Measurements from ENCODE around the gene HPCAL1.

HPCAL1 gene

DNA sequence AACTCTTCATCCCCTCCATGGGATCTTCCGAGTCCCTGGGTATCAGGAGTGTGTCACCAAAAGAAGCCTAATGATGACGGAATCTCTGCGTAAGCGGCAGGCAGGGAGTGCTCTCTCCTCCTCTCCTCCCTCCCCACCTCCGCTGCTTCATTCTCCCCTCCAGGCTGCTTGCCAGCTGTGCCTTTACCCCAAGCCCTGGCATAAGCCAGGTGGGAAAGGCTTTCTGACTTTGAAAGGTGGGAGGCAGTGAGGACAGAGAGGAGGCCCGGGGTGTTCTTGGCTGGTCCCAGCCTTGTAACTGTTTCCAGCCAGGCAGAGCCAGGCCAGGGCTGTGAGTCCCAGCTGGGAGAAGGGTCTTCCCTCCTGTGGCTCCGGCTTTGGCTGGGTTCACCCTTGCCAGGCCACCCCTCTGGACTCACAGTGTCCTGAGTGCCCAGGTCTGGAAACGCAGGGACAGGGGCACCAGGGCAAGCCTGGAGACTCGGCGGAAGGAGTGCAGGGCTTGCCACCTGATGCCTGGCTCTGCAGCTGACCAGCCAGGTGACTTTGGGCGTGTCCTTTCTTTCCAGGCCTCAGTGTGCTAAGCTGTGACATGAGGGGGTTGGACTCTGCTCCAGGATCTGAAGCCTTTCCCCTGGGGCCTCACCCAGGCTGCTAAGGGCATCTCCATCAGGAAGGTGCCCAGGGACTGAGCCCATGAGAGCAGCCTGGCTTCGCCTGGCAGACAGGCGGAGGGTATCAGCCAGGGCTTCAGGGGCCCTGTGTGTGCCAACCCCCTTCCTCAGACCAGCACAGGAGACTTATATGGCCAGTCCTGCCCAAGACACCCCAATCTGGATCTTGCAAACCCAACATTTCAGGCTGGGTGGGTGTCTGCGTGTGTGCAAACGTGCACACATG lies 32.7 kb upstream of the HPCAL1 start:
- DNase-seq = no peak

DNA sequence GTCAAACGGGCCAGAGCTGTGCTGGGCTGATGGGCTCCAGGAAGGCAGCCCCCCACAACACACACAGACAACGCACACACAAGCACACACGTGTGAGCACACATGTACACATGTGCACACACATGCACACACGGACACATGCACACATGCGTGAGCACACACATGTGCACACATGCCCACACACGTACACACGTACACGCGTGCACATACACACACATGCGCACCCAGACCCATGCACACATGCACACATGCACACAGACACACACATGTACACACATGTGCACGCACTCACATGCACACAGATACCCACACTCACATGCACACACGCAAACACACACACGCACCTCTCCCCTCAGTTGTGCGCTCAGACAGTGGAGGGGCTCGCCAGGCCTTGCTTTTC lies 31.2 kb upstream of the HPCAL1 start:
- no peak for DNase-seq

DNA sequence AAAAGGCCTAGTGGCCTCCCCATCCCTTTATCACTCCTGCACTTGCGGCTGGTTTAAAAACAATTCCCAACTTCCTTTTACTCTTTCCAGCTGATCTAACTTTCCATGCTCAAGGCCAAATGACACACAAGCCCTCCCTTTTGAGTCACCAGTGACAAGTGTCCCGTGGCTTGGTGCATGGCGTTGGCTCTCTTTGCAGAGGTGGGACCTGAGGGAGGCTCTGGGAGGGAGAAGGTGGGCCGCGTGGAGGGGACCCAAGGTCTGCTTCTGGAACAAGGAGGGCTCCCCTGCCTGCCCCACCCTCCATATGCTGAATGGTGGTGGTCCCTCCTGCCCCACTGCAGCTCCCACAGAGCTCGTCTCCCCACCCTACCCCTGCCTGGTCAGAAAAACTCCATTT lies 30.8 kb upstream of the HPCAL1 start:
- no peak for DNase-seq

DNA sequence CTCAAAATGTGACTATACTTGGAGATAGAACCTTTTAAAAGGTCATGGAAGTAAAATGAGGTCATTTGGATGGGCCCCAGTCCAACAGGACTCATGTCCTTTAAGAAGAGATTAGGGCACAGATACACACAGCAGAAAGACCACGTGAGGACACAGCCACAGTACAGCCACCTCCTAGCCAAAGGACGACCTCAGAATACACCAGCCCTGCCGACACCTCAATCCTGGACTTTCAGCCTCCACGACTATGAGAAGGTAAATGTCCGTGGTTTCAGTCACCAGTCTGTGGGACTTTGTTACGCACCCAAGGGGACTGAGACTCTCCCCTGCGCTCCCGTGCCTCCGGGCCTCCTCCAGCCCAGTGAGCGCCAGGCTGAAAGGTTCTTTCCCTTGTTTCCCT lies 30.2 kb upstream of the HPCAL1 start:
- DNase-seq = no peak

DNA sequence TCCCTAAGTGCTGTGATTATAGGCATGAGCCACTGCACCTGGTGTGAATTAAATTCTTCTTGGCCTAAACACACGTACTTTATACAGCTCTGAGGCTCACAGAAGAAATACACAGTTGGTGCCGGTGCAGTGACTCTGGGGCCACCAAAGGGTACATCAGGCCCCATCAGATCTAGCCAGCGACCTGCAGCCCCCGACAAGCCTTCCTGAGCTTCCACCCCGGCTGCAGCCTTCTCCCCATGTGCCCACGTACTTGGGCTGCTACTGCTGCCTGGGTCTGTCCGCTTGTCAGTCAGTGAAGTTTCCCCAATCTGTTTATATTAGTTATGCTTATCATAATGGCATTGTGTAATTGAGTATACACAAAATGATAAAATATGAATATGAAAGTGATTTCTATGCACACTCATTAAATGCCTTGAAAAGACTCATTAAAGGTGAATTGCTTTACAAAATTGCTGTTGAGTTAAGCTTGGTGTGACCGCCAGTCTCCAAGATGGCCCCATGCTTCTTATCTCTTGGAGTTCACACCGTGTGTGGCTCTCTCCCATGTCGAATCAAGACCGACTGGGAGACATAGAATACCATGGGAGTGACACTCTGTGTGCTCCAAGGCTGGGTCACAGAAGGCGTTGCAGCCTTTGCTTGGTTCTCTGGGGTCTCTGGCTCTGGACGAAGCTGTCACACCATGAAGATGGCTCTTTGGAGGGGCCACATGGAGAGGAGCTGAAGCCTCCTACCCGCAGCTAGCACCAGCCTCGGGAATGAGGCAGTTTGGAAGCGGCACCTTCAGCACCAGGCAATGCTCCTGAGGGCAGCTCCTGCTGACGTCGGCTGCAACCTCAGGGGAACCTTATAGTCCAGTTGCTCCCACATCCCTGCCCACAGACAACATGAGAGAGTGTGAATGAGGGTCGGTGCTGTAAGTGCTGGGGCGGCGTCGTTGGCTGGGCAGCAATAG lies 29.2 kb upstream of the HPCAL1 start:
- no peak for DNase-seq

DNA sequence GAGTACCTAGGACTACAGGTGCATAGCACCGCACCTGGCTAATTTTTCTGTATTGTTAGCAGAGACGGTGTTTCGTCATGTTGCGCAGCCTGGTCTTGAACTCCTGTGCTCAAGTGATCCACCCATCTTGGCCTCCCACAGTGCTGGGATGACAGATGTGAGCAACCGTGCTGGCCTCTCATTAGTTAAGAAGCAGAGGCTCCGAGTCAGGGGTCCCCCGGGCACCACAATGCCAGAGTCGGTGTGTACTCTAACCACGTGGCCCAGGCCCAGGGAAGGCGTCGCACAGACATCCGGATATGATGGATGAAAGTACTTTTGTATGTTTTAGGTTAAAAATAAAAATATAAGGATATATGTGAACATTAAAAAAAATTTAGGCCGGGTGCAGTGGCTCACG lies 28.3 kb upstream of the HPCAL1 start:
- no peak for DNase-seq

DNA sequence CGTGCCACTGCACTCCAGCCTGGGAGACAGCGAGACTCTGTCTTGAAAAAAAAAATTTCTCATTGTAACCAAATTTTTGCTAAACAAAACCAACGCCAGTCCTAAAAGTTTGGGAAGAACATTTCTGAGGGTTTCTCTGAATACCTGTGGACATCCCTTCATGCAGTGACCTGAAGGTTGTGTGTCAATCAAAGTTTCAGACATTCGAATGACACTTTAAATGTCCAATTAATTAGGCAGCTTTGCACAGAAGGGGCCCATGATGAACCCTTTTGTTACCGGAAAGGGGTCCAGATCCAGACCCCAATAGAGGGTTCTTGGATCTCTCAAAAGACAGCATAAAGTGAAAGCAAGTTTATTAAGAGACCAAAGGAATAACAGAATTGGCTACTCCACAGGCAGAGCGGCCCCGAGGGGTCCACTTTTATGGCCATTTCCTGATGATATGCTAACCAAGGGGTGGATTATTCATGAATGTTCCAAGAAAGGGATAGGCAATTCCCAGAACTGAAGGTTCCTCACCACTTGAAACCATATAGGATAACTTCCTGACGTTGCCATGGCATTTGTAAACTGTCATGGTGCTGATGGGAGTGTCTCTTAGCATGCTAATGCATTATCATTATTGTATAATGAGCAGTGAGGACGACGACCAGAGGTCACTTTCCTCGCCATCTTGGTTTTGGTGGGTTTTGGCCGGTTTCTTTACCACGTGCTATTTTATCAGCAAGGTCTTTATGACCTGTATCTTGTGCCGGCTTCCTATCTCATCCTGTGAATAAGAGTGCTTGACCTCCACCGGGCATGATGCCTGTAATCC lies 27.5 kb upstream of the HPCAL1 start:
- DNase-seq = no peak

DNA sequence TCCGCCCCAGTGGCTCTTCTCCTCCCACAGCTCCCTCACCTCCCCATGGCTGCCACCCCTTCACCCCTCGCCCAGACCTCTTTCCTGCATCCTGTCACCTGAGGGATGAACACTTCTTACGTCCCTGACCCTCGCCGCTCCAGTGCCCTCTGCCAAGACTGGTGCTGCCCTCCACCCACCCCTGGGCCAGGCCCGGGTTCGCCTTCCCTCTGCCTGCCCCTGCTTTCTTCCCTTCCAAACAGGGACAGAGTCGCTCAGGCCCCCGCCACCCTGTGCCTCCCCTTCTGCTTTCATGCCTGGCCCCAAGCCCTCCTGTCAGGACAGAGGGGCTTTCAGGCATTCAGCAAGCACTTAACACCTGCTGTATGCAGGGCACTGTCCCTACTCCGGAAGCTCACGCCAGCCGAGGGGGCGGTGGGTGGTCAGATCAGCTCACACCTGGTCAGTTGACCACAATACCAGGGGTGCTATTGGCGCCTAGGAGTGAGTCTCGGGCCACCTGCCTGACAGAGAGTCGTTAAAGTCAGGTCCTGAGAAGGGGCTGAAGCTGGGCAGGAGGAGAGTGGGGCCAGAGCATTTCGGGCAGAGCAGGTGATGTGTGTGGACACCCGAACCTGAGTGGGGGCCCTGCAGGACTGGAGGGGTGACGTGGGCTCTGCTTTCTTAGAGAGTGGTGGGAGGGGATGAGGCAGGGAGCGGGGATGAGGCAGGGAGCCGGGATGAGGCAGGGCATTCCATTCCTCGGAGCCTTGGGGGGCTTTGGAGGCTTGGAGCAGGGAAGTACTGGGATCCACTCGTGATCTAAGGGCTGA lies 26.0 kb upstream of the HPCAL1 start:
- DNase-seq = no peak

DNA sequence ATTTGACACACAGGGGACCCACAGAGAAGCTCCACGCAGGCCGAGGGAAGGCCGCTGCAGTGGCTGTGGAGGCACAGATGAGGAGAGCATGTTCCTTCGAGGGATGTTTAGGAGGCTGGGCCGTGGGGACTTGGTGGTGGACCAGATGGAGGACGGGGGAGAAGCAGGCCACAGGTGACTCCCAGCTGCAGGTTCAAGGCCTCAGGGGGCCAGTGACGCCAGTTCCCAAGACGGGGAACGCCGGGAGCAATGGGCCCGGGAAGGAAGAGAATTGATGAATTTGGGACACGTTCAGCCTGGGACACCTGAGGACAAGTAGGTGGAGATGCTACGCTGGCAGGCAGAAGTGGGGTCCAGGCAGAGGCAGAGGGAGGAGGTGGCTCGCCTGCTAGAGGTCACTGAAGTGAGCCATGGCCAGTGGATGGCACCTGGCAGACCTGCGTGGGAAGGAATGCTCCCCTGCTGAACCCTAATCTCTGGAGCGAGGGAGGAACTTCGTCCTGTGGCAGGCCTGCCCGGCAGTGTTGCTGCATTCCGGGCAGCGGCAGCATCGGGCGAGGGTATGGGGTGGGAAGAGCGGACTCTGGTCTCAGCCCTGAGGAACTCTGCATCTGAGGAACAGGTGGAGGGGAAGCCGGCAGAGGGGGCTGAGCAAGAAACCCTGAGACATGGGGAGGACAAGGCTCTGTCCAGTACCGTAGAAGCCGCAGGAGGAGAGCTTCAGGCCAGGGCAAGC lies 25.2 kb upstream of the HPCAL1 start:
- DNase-seq = no peak

DNA sequence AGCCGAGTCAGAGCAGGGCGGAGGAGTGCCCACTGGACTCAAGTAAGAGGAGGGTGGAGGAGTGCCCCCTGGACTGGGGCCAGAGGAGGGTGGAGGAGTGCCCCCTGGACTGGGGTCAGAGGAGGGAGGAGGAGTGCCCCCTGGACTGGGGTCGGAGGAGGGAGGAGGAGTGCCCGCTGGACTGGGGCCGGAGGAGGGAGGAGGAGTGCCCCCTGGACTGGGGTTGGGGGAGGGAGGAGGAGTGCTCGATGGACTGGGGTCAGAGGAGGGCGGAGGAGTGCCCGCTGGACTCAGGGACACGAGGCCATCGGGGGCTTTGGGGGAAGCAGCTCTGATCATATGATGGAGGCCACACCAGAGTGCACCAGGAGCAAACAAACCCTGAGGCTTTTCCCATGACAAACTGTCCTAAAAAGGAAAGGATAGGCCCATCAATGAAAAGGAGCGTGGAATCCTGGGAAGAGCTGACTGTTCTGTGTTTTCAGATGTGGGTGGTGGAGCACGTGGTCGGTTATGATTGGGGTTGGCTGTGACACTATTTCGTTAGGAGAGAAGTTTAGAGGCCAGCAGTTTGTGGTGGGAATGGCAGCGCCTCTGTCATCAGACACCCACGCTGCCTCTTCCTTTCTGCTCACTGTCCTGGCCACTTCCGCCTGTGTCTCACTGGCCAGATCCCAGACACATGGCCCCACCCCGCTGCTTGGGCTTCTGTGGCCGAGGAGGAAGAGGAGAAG lies 24.5 kb upstream of the HPCAL1 start:
- no peak for DNase-seq

DNA sequence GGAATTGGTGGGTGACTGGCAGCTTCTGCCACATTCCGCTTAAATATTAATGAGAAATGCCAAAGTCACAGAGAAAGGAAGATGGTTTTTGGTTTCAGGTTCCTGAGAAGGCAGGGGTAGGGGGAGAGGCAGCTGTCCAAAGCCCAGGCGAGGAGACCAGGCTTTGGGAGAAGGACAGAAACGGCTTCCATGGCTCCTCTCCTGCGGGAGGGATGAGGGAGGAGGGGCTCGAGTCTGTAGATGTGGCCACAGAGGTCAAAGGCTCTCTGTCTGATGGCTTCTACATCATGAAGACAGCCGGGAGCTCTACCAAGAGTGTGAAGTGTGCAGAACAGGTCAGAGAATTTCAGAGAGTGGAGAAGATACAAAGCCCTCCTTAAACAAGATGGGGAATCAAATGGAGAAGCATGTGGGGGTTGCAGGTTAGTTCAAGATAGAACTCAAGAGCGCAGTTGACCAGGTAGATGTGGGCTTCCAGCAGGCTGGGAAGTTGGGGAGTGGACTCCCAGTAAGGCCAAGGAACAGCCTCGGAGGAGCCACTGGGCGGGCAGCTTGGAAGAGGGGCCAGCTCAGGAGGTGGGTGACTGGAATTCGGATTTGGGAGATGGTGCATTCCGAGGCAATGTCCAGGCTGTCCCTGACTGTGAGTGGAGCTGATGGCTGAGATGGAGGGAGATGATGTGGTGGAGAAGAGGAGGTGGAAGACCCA lies 23.8 kb upstream of the HPCAL1 start:
- DNase-seq = no peak

DNA sequence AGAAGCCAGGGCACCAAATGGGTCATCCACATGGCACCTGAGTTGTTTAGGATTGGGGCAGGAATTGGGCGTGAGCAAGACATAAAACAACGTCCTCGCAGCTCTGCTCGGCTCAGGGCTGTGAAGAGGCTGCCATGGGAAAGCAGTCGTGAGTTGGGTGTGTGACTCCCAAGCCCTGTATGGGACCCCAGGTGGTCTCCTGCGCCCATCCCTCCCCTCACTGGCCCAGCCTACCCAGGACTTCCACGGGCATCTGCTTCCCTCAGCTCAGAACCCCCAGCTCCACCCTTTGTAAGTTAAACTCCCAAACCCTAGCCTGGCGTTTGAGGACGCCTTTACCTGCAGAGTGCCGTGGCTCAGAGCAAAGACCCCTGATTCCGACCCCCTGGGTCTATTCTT lies 23.2 kb upstream of the HPCAL1 start:
- DNase-seq = no peak

DNA sequence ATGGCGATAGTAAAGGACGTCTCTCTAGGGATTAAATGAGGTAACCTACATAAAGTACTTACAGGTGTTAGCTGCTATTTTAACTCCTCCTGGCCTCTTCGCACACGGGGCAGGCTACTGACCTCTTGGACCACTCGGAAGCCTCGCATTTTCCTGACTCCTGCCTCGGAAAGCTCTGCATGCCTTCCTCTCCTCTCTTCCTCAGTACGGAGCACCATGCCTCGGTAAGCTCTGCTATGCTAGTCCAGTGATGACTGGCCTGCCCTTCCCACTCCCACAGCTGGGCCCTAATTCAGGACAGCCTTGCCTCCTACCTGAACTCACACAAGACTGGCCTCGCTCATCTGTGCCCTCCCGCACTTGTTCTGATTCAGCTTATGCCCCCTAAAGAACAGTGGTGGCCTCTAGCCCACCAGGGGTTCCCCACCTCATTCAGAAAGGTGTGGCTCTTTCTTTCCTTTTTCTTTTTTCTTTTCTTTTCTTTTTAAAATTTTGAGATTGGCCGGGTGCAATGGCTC lies 22.7 kb upstream of the HPCAL1 start:
- DNase-seq = no peak

DNA sequence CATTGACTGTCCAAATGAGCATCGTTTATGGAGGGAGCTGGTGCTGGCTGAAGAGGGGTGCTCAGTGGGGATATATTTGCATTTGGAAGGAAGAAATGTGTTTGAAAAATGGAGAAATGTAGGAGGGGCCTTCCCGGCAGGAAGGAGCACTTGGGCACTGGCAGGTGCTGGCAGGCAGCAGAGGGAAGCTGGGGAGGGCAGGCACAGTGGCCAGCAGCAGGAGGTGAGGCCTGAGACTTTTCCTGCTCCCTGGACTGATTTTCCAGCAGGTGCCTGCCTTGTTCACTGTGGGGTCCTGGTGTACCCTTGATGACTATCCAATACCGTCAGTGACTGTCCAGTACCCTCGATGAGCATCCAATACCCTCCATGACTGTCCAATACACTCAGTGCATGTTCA lies 20.8 kb upstream of the HPCAL1 start:
- DNase-seq = no peak

DNA sequence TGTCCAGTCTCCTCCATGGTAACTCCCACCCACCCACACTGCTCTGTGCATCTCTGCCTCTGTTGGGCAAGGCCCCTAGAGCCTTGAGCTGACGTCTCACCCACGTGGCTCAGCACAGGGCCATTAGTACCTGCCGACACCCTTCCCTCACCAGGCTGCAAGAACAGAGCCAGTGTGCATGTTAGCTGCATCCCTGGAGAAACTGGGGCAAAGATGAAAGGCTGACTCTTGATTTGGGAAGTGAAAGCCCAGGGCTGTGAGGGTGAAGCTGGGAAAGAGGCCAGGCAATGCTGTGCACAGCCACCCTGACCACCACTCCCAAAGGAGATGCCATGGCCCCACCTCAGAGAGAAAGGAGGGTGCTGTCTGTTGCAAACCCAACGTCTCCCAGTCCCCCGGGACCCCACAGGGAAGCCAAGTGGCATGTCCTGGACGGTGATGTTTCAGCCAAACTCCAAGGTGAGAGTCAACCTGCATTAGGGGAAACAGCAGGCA lies 20.0 kb upstream of the HPCAL1 start:
- no peak for DNase-seq

DNA sequence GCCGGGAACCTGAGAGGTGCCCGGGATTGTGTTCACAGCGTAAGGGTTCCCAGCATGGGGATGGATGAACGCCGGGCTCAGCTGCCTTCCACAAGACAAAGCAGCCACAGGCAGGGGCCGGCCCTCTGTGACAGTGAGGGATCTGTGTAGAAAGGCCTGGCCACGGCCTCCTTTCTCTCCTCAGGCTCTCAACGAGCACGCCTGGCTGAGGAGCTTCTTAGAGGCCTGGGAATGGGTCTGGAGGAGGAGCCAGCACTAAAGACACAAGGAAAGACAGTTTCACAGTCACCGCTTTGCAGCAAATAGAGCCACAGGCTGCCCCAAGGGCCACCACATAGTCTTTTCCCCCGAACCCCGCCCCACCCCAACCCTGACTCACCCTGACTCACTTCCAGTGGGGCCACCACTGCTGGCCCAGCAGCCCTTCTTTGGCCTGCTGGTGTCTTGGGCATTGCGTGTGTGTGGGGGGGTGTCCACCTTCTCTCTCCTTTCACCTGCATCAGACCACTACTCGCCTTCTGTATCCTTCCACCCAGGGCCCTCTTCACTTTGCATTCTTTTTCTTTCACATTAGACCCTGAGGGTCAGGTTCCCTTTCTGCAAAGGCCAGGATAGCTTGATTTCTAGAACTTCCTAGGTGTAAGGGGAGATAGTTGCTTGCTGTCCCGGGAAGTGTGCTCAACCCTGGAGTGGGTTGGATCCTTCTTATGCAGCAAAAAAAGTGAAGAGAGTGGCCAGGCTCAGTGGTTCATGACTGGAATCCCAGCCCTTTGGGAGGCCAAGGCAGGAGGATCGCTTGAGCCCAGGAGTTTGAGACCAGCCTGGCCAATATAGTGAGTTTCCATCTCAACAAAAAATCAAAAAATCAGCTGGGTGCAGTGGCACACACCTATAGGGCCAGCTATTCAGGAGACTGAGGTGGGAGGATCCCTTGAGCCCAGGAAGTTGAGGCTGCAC lies 19.3 kb upstream of the HPCAL1 start:
- DNase-seq = no peak

DNA sequence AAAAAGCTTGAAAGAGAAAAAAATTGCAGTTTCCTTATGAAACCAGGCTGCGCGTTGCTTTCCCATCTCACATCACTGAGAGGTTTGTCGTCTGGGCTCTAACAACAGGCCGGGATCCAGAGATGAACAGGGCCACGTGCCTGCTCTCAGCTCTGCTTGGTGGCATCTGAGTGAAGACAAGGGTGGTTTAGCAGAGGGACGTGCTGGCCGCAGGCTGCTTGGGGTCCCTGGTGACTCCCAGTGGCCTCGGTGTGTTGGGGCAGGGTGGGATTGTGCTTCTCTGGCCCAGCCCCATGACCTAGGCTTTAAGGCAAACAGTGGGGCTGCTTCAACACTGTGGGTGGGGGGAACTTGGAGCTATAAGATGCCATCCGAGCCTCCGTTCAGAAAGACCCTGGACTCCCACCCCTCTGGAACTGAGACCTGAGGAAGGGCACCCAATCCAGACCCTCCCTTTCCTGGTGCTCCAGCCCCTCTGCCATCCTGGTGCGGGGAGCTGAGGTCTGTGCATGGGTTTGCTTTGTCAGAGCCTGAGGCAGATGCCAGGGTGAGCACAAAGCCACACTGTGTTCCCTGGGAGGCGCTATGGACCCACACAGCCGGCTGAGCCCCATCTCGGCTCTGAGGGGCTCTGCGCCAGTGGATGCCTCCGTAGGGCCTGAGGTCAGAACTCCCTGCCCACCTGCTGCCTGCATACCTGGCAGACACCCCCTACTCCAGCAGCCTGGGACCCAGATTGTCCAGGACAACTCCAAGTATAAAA lies 18.4 kb upstream of the HPCAL1 start:
- DNase-seq = no peak

DNA sequence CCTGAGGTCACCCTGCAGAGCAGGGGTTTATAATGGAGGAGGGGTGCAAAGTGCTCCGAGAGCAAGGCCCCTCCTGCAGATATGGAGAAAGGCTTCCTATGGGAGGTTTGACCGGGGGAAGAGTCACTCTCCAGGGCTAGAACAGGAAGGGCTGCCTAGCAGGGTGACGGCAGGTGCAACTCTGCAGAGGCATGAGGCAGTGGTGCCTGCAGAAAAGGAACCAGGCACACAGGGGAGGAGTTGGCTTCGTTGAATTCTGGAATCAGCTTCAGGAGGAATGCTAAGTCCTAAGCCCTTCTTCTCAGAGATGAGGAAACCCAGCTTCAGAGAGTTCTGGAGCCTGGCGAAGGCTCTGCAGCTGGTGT lies 17.5 kb upstream of the HPCAL1 start:
- DNase-seq = no peak
